Lung microvascular endothelial cell (primary cell): ENCODE data around the gene ARHGAP45. TPM values are rescaled to one million over a fixed set of nuclear protein-coding genes. Genes with fewer than 3 reads are reported as not detected.

Source experiments
- DNase-seq, 2 donors: peaks; one replicate each; pipeline versions ENCODE4 v3.0.0 to v3.0.0-alpha.2; 2010; ENCODE audit warnings: low read depth in 2 of 2
- total RNA-seq: library from RNA; depleted of rRNA; stranded (reverse); fragments of >200 nt; gene quantifications from 2 replicates; pipeline ENCODE4 v1.2.1, GENCODE V29; 2014

The ARHGAP45 gene
- total RNA-seq, 1 donor from 2014 or later: 17.7 TPM

GRCh38 chr19:1070931-1071791 lies 4.2 kb downstream of the ARHGAP45 start:
- DNase-seq: no peak

GRCh38 chr19:1072371-1073015 lies 5.5 kb downstream of the ARHGAP45 start:
- DNase-seq: no peak

GRCh38 chr19:1073063-1073955 lies 6.3 kb downstream of the ARHGAP45 start:
- no peak for DNase-seq

GRCh38 chr19:1073956-1074517 lies 7.1 kb downstream of the ARHGAP45 start:
- DNase-seq: no peak

GRCh38 chr19:1074544-1075283 lies 7.7 kb downstream of the ARHGAP45 start:
- DNase-seq: peak; percentile 57 to 76

- no peak for DNase-seq
Measured at GRCh38 chr19:1076046-1076386, 9.0 kb downstream of the ARHGAP45 start.

GRCh38 chr19:1076951-1077350 lies 10.0 kb downstream of the ARHGAP45 start:
- DNase-seq: peak; percentile 42 to 46

GRCh38 chr19:1079566-1080111 lies 12.7 kb downstream of the ARHGAP45 start:
- DNase-seq: no peak

GRCh38 chr19:1080360-1081161 lies 13.6 kb downstream of the ARHGAP45 start:
- no peak for DNase-seq

- no peak for DNase-seq
Measured at GRCh38 chr19:1081301-1082164, 14.6 kb downstream of the ARHGAP45 start.

- peak in 1 of 2 donors; percentile 81 for DNase-seq
Measured at GRCh38 chr19:1082165-1082927, 15.4 kb downstream of the ARHGAP45 start.

- DNase-seq: no peak
Measured at GRCh38 chr19:1082928-1083816, 16.2 kb downstream of the ARHGAP45 start.

GRCh38 chr19:1084024-1084868 lies 17.3 kb downstream of the ARHGAP45 start:
- DNase-seq: no peak

GRCh38 chr19:1085053-1085658 lies 18.2 kb downstream of the ARHGAP45 start:
- DNase-seq: no peak

- DNase-seq: no peak
Measured at GRCh38 chr19:1085676-1086442, 18.9 kb downstream of the ARHGAP45 start.
